ENCODE data around the gene SPAG16. TPM values are rescaled to one million over a fixed set of nuclear protein-coding genes. Genes with fewer than 3 reads are reported as not detected.

SPAG16 gene
- total and polyA plus RNA-seq, 2 of the 13 experiments (the other 11 are each of a cell fraction or from before 2014, with no cell fraction given): 9.6 to 26.5 TPM

- TF ChIP-seq MAFK (conservative IDR thresholded peaks at IDR 0.05 in 1 of 2, IDR thresholded peaks at IDR 0.05 in 1 of 2; ENCODE audit: low read length in 2 of 2): 0 out of 4 replicates have a peak, but pooled peaks of 1 of the 2 experiments have one; percentile 4
- TF ChIP-seq ZNF7 (CRISPR knock-in tag; IDR thresholded peaks at IDR 0.05): no peak
- peak; percentile 74 for TF ChIP-seq CTCF (CRISPR knock-in tag; IDR thresholded peaks at IDR 0.05)
- 0 out of 2 replicates have a peak, but pooled peaks have one; percentile 43 for TF ChIP-seq SP140L (CRISPR knock-in tag; IDR thresholded peaks at IDR 0.05; ENCODE audit: borderline replicate concordance)
- peak; percentile 43; the same call in 1 of the 2 replicates for TF ChIP-seq SMC3 (IDR thresholded peaks at IDR 0.05; ENCODE audit: low read length)
Measured at GRCh38 chr2:213246497-213247281, 37.6 kb upstream of the SPAG16 start (continued).

GRCh38 chr2:213247566-213247965 is 36.7 kb upstream of the SPAG16 start:
- ATAC-seq (no peak), DNase-seq (ENCODE audit: low spot score) (no peak), FAIRE-seq (no peak)
- ChIA-PET CTCF (ENCODE audit: low intra/inter-chr PET ratio, low total read pairs) (interaction anchor here (1.5 to 1.7 kb wide), 2 partner anchors 94 to 687 kb away, joined by 4 to 5 read pairs; no protein-coding TSS in a partner anchor), POLR2A (no interaction called here)
- BruUV-seq (replicated peaks): no TSS peak
- Histone ChIP-seq H3K27ac (ENCODE audit: extremely low read length, insufficient read depth, low read length) (no peak overlapping the region), H3K4me1 (ENCODE audit: insufficient read depth, low read length) (peaks cover 30% of the 10 kb centered on the region), H3K4me2 (ENCODE audit: low read depth, low read length) (no peak overlapping the region), H3K79me2 (ENCODE audit: insufficient read depth, low read length) (no peaks in the 10 kb centered on the region), H3K9ac (ENCODE audit: insufficient read depth, low read depth, low read length) (no peak overlapping the region), H3K4me3 (replicated peaks in 1 of 3; ENCODE audit: insufficient read depth in 1 of 3, low read depth in 2 of 3, low read length in 3 of 3) (no peak overlapping the region), H2AFZ (ENCODE audit: low read length) (no peak overlapping the region), H3K36me3 (replicated peaks in 1 of 2; ENCODE audit: control insufficient read depth in 1 of 2, insufficient read depth in 2 of 2, low read length in 2 of 2) (no peaks in the 10 kb centered on the region), H3K9me3 (ENCODE audit: low read length) (no peaks in the 10 kb centered on the region), H4K20me1 (ENCODE audit: insufficient read depth, low read length) (no peaks in the 10 kb centered on the region), H3K27me3 (ENCODE audit: control insufficient read depth in 1 of 2, insufficient read depth in 2 of 2, low read length in 2 of 2) (no peaks in the 10 kb centered on the region)
- intact Hi-C loops (cut with micrococcal nuclease; ENCODE audit: unreplicated experiment): loop anchor here (5.0 kb wide), 1 partner anchor 1755 kb away; no protein-coding TSS in a partner anchor
- WGBS (ENCODE audit: low lambda C conversion rate): 27% methylated on average over 4 of the region's 4 CpGs
- in situ Hi-C loops (cut with HindIII; ENCODE audit: extremely low pct_ligation_motif_present, low pct_unique_long_range_greater_than_20kb): loop anchor here (10.0 kb wide), 1 partner anchor 1567 kb away; no protein-coding TSS in a partner anchor
- TF ChIP-seq, protein P1, sequence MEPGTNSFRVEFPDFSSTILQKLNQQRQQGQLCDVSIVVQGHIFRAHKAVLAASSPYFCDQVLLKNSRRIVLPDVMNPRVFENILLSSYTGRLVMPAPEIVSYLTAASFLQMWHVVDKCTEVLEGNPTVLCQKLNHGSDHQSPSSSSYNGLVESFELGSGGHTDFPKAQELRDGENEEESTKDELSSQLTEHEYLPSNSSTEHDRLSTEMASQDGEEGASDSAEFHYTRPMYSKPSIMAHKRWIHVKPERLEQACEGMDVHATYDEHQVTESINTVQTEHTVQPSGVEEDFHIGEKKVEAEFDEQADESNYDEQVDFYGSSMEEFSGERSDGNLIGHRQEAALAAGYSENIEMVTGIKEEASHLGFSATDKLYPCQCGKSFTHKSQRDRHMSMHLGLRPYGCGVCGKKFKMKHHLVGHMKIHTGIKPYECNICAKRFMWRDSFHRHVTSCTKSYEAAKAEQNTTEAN (CRISPR knock-in tag; conservative IDR thresholded peaks at IDR 0.05): no peak
- TF ChIP-seq KAT7 (CRISPR knock-in tag; IDR thresholded peaks at IDR 0.05; ENCODE audit: borderline replicate concordance): no peak
- TF ChIP-seq, protein P2, sequence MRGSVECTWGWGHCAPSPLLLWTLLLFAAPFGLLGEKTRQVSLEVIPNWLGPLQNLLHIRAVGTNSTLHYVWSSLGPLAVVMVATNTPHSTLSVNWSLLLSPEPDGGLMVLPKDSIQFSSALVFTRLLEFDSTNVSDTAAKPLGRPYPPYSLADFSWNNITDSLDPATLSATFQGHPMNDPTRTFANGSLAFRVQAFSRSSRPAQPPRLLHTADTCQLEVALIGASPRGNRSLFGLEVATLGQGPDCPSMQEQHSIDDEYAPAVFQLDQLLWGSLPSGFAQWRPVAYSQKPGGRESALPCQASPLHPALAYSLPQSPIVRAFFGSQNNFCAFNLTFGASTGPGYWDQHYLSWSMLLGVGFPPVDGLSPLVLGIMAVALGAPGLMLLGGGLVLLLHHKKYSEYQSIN (CRISPR knock-in tag; IDR thresholded peaks at IDR 0.05; ENCODE audit: borderline replicate concordance): no peak
- TF ChIP-seq, protein P3, sequence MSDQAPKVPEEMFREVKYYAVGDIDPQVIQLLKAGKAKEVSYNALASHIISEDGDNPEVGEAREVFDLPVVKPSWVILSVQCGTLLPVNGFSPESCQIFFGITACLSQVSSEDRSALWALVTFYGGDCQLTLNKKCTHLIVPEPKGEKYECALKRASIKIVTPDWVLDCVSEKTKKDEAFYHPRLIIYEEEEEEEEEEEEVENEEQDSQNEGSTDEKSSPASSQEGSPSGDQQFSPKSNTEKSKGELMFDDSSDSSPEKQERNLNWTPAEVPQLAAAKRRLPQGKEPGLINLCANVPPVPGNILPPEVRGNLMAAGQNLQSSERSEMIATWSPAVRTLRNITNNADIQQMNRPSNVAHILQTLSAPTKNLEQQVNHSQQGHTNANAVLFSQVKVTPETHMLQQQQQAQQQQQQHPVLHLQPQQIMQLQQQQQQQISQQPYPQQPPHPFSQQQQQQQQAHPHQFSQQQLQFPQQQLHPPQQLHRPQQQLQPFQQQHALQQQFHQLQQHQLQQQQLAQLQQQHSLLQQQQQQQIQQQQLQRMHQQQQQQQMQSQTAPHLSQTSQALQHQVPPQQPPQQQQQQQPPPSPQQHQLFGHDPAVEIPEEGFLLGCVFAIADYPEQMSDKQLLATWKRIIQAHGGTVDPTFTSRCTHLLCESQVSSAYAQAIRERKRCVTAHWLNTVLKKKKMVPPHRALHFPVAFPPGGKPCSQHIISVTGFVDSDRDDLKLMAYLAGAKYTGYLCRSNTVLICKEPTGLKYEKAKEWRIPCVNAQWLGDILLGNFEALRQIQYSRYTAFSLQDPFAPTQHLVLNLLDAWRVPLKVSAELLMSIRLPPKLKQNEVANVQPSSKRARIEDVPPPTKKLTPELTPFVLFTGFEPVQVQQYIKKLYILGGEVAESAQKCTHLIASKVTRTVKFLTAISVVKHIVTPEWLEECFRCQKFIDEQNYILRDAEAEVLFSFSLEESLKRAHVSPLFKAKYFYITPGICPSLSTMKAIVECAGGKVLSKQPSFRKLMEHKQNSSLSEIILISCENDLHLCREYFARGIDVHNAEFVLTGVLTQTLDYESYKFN (CRISPR knock-in tag; conservative IDR thresholded peaks at IDR 0.05): no peak
- TF ChIP-seq ZFYVE20 (CRISPR knock-in tag; IDR thresholded peaks at IDR 0.05; ENCODE audit: borderline replicate concordance, low read depth): no peak
